Measurements from ENCODE around the gene NEGR1.

The NEGR1 gene

GRCh38 chr1:71603044-71603776 is 679.1 kb downstream of the NEGR1 start:
- TF ChIP-seq, protein P1, sequence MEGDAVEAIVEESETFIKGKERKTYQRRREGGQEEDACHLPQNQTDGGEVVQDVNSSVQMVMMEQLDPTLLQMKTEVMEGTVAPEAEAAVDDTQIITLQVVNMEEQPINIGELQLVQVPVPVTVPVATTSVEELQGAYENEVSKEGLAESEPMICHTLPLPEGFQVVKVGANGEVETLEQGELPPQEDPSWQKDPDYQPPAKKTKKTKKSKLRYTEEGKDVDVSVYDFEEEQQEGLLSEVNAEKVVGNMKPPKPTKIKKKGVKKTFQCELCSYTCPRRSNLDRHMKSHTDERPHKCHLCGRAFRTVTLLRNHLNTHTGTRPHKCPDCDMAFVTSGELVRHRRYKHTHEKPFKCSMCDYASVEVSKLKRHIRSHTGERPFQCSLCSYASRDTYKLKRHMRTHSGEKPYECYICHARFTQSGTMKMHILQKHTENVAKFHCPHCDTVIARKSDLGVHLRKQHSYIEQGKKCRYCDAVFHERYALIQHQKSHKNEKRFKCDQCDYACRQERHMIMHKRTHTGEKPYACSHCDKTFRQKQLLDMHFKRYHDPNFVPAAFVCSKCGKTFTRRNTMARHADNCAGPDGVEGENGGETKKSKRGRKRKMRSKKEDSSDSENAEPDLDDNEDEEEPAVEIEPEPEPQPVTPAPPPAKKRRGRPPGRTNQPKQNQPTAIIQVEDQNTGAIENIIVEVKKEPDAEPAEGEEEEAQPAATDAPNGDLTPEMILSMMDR (IDR thresholded peaks at IDR 0.05; ENCODE audit: insufficient read depth, low read depth, low read length, missing control alignments) = no peak
- H3K4me3 ChIP-seq (ENCODE audit: low read length) = no peak overlapping the region
- no peak for DNase-seq (ENCODE audit: low read depth)

- no peak overlapping the region for H3K4me3 ChIP-seq (ENCODE audit: low read length)
- TF ChIP-seq, protein P1 (IDR thresholded peaks at IDR 0.05; ENCODE audit: insufficient read depth, low read depth, low read length, missing control alignments) = no peak
- DNase-seq (ENCODE audit: low read depth) = no peak
Observed at GRCh38 chr1:71600023-71600422, 682.3 kb downstream of the NEGR1 start.

- DNase-seq (ENCODE audit: low read depth) = no peak
- no peak overlapping the region for H3K4me3 ChIP-seq (ENCODE audit: low read length)
- TF ChIP-seq, protein P1 (IDR thresholded peaks at IDR 0.05; ENCODE audit: insufficient read depth, low read depth, low read length, missing control alignments) = no peak
Observed at GRCh38 chr1:71599306-71599705, 683.0 kb downstream of the NEGR1 start.

- no peak overlapping the region for H3K4me3 ChIP-seq (ENCODE audit: low read length)
- TF ChIP-seq, protein P1 (IDR thresholded peaks at IDR 0.05; ENCODE audit: insufficient read depth, low read depth, low read length, missing control alignments) = peak; percentile 37
- DNase-seq (ENCODE audit: low read depth) = no peak
Observed at GRCh38 chr1:71593523-71593922, 688.8 kb downstream of the NEGR1 start.

- H3K4me3 ChIP-seq (ENCODE audit: low read length) = no peak overlapping the region
- DNase-seq (ENCODE audit: low read depth) = no peak
- TF ChIP-seq, protein P1 (IDR thresholded peaks at IDR 0.05; ENCODE audit: insufficient read depth, low read depth, low read length, missing control alignments) = no peak
Observed at GRCh38 chr1:71592646-71593274, 689.6 kb downstream of the NEGR1 start.

DNA sequence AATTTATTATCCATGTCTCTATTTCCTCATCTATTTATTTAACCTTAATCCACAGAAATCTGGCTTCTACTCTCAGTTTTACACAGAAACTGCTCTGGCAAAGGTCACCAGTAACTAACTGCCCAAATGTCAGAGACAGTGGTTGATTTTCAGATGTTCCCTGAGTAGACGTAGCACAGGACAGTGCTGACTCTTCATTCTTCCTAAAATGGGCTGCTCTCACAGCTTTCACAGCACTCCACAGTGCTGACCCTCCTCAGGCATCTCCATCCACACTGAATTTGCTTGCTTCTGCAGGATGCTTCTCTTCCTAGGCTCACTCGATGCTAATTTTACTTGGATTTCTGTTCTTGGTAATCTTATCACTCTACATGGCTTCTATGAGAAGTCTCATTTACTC is 693.3 kb downstream of the NEGR1 start:
- TF ChIP-seq, protein P1 (IDR thresholded peaks at IDR 0.05; ENCODE audit: insufficient read depth, low read depth, low read length, missing control alignments) = no peak
- no peak for DNase-seq (ENCODE audit: low read depth)
- H3K4me3 ChIP-seq (ENCODE audit: low read length) = no peak overlapping the region
